Astrocyte (in vitro differentiated cells and primary cell): ENCODE data around the gene PDGFC. TPM values are rescaled to one million over a fixed set of nuclear protein-coding genes. Genes with fewer than 3 reads are reported as not detected.

ENCODE experiments used
- DNase-seq: peaks from one replicate; pipeline ENCODE4 v3.0.0-alpha.2; 2010; ENCODE audit warnings: low read depth
- FAIRE-seq: peaks from 2 replicates; lab custom pipeline; 2011; peaks lifted over from hg19 to GRCh38; lab: Jason Lieb, UNC
- H2AFZ ChIP-seq: 2 replicates; pipeline ENCODE4 v1.6.0; 2012; ENCODE audit warnings: low read depth, low read length, inconsistent platforms
- H3K27ac ChIP-seq: 2 replicates; pipeline ENCODE4 v1.5.1; 2011; ENCODE audit warnings: low read depth, low read length, inconsistent platforms
- H3K27me3 ChIP-seq: 2 replicates; pipeline ENCODE4 v1.6.0; 2011; ENCODE audit warnings: low read length, inconsistent platforms; ENCODE audit not compliant: insufficient read depth
- H3K36me3 ChIP-seq: 2 replicates; pipeline ENCODE4 v1.5.1; 2011; ENCODE audit warnings: low read length, inconsistent platforms; ENCODE audit not compliant: insufficient read depth
- H3K4me1 ChIP-seq: 2 replicates; pipeline ENCODE4 v1.5.1; 2011; ENCODE audit warnings: low read length, inconsistent platforms; ENCODE audit not compliant: insufficient read depth
- H3K4me2 ChIP-seq: 2 replicates; pipeline ENCODE4 v1.6.0; 2012; ENCODE audit warnings: low read length, inconsistent platforms
- H3K4me3 ChIP-seq: 2 replicates; pipeline ENCODE4 v1.5.1; 2011; ENCODE audit warnings: low read depth, mild to moderate bottlenecking, low read length, inconsistent platforms; ENCODE audit not compliant: insufficient read depth
- H3K79me2 ChIP-seq: 2 replicates; pipeline ENCODE4 v1.6.0; 2012; ENCODE audit warnings: mild to moderate bottlenecking, low read length, inconsistent platforms; ENCODE audit not compliant: insufficient read depth
- H3K9ac ChIP-seq: 2 replicates; pipeline ENCODE4 v1.6.0; 2012; ENCODE audit warnings: mild to moderate bottlenecking, low read length, inconsistent platforms
- H3K9me3 ChIP-seq: 2 replicates; pipeline ENCODE4 v1.5.1; 2012; ENCODE audit warnings: low read depth, mild to moderate bottlenecking, low read length, inconsistent platforms; ENCODE audit not compliant: insufficient read depth
- H4K20me1 ChIP-seq: 2 replicates; pipeline ENCODE4 v1.6.0; 2012; ENCODE audit warnings: low read length, inconsistent platforms; ENCODE audit not compliant: insufficient read depth
- H3K27ac Mint-ChIP-seq: one replicate; pipeline ENCODE4 v1.8.0; 2021; ENCODE audit warnings: mild to moderate bottlenecking, mixed read lengths; ENCODE audit not compliant: unreplicated experiment
- H3K27me3 Mint-ChIP-seq: one replicate; pipeline ENCODE4 v1.8.0; 2021; ENCODE audit warnings: low read depth, mixed read lengths; ENCODE audit not compliant: unreplicated experiment
- H3K36me3 Mint-ChIP-seq: one replicate; pipeline ENCODE4 v1.8.0; 2021; ENCODE audit warnings: low read depth, mixed read lengths; ENCODE audit not compliant: unreplicated experiment
- H3K4me1 Mint-ChIP-seq: one replicate; pipeline ENCODE4 v1.8.0; 2021; ENCODE audit warnings: low read depth, mixed read lengths; ENCODE audit not compliant: unreplicated experiment
- H3K4me3 Mint-ChIP-seq: one replicate; pipeline ENCODE4 v1.8.0; 2021; ENCODE audit warnings: mild to moderate bottlenecking, moderate library complexity, mixed read lengths; ENCODE audit not compliant: unreplicated experiment
- H3K9me3 Mint-ChIP-seq: one replicate; pipeline ENCODE4 v1.8.0; 2021; ENCODE audit warnings: mild to moderate bottlenecking, mixed read lengths; ENCODE audit not compliant: unreplicated experiment
- CTCF ChIP-seq: IDR thresholded peaks from 2 replicates; pipeline ENCODE4 v1.5.1; 2011; ENCODE audit warnings: low read depth, mild to moderate bottlenecking, inconsistent platforms, low read length, moderate library complexity; ENCODE audit not compliant: insufficient read depth
- EZH2 ChIP-seq: IDR thresholded peaks from 2 replicates; pipeline ENCODE4 v1.6.1; 2012; ENCODE audit warnings: mild to moderate bottlenecking, low read length, inconsistent platforms; ENCODE audit not compliant: insufficient read depth
- total RNA-seq: library from RNA; stranded (reverse); gene quantifications from 2 replicates; pipeline ENCODE4 v1.2.1, GENCODE V29; 2021

The PDGFC gene
- total RNA-seq, 1 donor from 2014 or later = 167 TPM

- Histone ChIP-seq H3K4me2 (peak overlapping the region; percentile 44), H3K9me3 (no peaks in the 10 kb centered on the region), H3K27me3 (no peaks in the 10 kb centered on the region), H3K27ac (no peak overlapping the region), H3K36me3 (peaks cover 6% of the 10 kb centered on the region), H3K4me3 (no peak overlapping the region), H3K9ac (no peak overlapping the region), H2AFZ (no peak overlapping the region), H3K4me1 (peaks cover 24% of the 10 kb centered on the region), H3K79me2 (peaks cover 18% of the 10 kb centered on the region), H4K20me1 (peaks cover 9% of the 10 kb centered on the region)
- Mint-ChIP-seq H3K9me3 (no peaks in the 10 kb centered on the region), H3K4me1 (peaks cover 34% of the 10 kb centered on the region), H3K36me3 (peaks cover 3% of the 10 kb centered on the region), H3K4me3 (no peak overlapping the region), H3K27me3 (no peaks in the 10 kb centered on the region), H3K27ac (no peak overlapping the region)
- FAIRE-seq = peak; percentile 78
- DNase-seq = peak; percentile 65
- TF ChIP-seq EZH2 (no peak), CTCF (no peak)
Observed at GRCh38 chr4:156792462-156793085, 179.0 kb downstream of the PDGFC start.

- peak; percentile 92 for FAIRE-seq
- no peak overlapping the region for H3K27ac Mint-ChIP-seq
Observed at GRCh38 chr4:156790866-156791265, 180.7 kb downstream of the PDGFC start.

More at GRCh38 chr4:156790866-156791265, 180.7 kb downstream of the PDGFC start:
- H3K4me3 Mint-ChIP-seq = no peak overlapping the region
- Histone ChIP-seq H4K20me1 (peaks cover 9% of the 10 kb centered on the region), H3K36me3 (peaks cover 8% of the 10 kb centered on the region), H2AFZ (no peak overlapping the region), H3K27me3 (no peaks in the 10 kb centered on the region), H3K4me1 (peaks cover 24% of the 10 kb centered on the region), H3K9me3 (no peaks in the 10 kb centered on the region), H3K79me2 (peaks cover 28% of the 10 kb centered on the region), H3K27ac (no peak overlapping the region), H3K4me2 (peak overlapping the region; percentile 28), H3K9ac (no peak overlapping the region), H3K4me3 (no peak overlapping the region)
- H3K4me1 Mint-ChIP-seq = peaks cover 31% of the 10 kb centered on the region
- H3K9me3 Mint-ChIP-seq = no peaks in the 10 kb centered on the region
- peaks cover 3% of the 10 kb centered on the region for H3K36me3 Mint-ChIP-seq
- peak; percentile 91 for DNase-seq
- TF ChIP-seq EZH2 = no peak
- TF ChIP-seq CTCF = no peak
- no peaks in the 10 kb centered on the region for H3K27me3 Mint-ChIP-seq
